ENCODE measurements around the gene SRPK2. TPM values are rescaled to one million over a fixed set of nuclear protein-coding genes. Genes with fewer than 3 reads are reported as not detected.

SRPK2 gene
- total RNA-seq, 1 experiment from 2014 or later = 58.2 TPM

GRCh38 chr7:105245398-105246114 lies 143.2 kb downstream of the SRPK2 start:
- POLR2A ChIA-PET = interaction anchor here (0.7 kb wide), 1 partner anchor 22 kb away, joined by 4 read pairs; no protein-coding TSS in a partner anchor
- no peak for DNase-seq (ENCODE audit: low read depth, low spot score)
- no peaks in the 10 kb centered on the region for H3K36me3 ChIP-seq (ENCODE audit: control insufficient read depth, insufficient read depth, low read length)
- no peak overlapping the region for H3K27ac ChIP-seq (ENCODE audit: low read length)
- no peaks in the 10 kb centered on the region for H3K9me3 ChIP-seq (ENCODE audit: control insufficient read depth, insufficient read depth, low read depth, low read length)
- peaks cover 11% of the 10 kb centered on the region; the same call in 1 of the 2 replicates for H3K4me1 ChIP-seq (ENCODE audit: control insufficient read depth, insufficient read depth, low read length)
- intact Hi-C loops (cut with micrococcal nuclease; ENCODE audit: unreplicated experiment) = no loop called here
- in situ Hi-C loops (cut with HindIII; ENCODE audit: low pct_unique_long_range_greater_than_20kb, low sequenced_read_pairs) = no loop called here
- no peak for ATAC-seq
- no TSS peak for BruUV-seq (replicated peaks)
- no peak overlapping the region for H3K4me3 ChIP-seq (ENCODE audit: low read depth in 2 of 2, low read length in 2 of 2)
- CTCF ChIA-PET = no interaction called here
- TF ChIP-seq TCF7L2 (IDR thresholded peaks at IDR 0.05; ENCODE audit: low read depth, low read length) (no peak), SIN3A (IDR thresholded peaks at IDR 0.05; ENCODE audit: borderline replicate concordance, insufficient read depth, low read depth, low read length) (no peak), POLR2AphosphoS5 (IDR thresholded peaks at IDR 0.05; ENCODE audit: low read depth, low read length) (no peak)
- TF ChIP-seq, protein P1, sequence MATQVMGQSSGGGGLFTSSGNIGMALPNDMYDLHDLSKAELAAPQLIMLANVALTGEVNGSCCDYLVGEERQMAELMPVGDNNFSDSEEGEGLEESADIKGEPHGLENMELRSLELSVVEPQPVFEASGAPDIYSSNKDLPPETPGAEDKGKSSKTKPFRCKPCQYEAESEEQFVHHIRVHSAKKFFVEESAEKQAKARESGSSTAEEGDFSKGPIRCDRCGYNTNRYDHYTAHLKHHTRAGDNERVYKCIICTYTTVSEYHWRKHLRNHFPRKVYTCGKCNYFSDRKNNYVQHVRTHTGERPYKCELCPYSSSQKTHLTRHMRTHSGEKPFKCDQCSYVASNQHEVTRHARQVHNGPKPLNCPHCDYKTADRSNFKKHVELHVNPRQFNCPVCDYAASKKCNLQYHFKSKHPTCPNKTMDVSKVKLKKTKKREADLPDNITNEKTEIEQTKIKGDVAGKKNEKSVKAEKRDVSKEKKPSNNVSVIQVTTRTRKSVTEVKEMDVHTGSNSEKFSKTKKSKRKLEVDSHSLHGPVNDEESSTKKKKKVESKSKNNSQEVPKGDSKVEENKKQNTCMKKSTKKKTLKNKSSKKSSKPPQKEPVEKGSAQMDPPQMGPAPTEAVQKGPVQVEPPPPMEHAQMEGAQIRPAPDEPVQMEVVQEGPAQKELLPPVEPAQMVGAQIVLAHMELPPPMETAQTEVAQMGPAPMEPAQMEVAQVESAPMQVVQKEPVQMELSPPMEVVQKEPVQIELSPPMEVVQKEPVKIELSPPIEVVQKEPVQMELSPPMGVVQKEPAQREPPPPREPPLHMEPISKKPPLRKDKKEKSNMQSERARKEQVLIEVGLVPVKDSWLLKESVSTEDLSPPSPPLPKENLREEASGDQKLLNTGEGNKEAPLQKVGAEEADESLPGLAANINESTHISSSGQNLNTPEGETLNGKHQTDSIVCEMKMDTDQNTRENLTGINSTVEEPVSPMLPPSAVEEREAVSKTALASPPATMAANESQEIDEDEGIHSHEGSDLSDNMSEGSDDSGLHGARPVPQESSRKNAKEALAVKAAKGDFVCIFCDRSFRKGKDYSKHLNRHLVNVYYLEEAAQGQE (IDR thresholded peaks at IDR 0.05; ENCODE audit: insufficient read depth in 1 of 2, low read depth in 2 of 2, low read length in 1 of 2) = no peak
- TF ChIP-seq, protein P2, sequence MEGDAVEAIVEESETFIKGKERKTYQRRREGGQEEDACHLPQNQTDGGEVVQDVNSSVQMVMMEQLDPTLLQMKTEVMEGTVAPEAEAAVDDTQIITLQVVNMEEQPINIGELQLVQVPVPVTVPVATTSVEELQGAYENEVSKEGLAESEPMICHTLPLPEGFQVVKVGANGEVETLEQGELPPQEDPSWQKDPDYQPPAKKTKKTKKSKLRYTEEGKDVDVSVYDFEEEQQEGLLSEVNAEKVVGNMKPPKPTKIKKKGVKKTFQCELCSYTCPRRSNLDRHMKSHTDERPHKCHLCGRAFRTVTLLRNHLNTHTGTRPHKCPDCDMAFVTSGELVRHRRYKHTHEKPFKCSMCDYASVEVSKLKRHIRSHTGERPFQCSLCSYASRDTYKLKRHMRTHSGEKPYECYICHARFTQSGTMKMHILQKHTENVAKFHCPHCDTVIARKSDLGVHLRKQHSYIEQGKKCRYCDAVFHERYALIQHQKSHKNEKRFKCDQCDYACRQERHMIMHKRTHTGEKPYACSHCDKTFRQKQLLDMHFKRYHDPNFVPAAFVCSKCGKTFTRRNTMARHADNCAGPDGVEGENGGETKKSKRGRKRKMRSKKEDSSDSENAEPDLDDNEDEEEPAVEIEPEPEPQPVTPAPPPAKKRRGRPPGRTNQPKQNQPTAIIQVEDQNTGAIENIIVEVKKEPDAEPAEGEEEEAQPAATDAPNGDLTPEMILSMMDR (IDR thresholded peaks at IDR 0.05) = no peak
- no peaks in the 10 kb centered on the region for H3K27me3 ChIP-seq (ENCODE audit: control insufficient read depth, insufficient read depth, low read length)

DNA sequence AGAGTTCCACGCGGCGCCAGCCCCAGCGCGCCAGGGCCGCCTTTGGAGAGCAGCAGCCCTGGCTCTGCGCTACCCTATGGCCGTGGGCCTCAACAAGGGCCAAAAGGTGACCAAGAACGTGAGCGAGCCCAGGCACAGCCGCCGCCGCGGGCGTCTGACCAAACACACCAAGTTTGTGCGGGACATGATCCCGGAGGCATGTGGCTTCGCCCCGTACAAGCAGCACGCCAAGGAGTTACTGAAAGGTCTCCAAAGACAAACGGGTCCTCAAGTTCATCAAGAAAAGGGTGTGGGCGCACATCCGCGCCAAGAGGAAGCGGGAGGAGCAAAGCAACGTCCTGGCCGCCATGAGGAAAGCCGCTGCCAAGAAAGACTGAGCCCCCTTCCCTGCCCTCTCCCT lies 144.1 kb downstream of the SRPK2 start:
- DNase-seq (ENCODE audit: low read depth, low spot score) = no peak
- ATAC-seq = no peak
- intact Hi-C loops (cut with micrococcal nuclease; ENCODE audit: unreplicated experiment) = no loop called here
- POLR2A ChIA-PET = no interaction called here
- CTCF ChIA-PET = no interaction called here
- BruUV-seq (replicated peaks) = no TSS peak
- TF ChIP-seq, protein P1 (IDR thresholded peaks at IDR 0.05; ENCODE audit: insufficient read depth in 1 of 2, low read depth in 2 of 2, low read length in 1 of 2) = no peak
- no peak for TF ChIP-seq POLR2AphosphoS5 (IDR thresholded peaks at IDR 0.05; ENCODE audit: low read depth, low read length)
- TF ChIP-seq SIN3A (IDR thresholded peaks at IDR 0.05; ENCODE audit: borderline replicate concordance, insufficient read depth, low read depth, low read length) = no peak
- TF ChIP-seq TCF7L2 (IDR thresholded peaks at IDR 0.05; ENCODE audit: low read depth, low read length) = no peak
- TF ChIP-seq, protein P2 (IDR thresholded peaks at IDR 0.05) = no peak
- no peaks in the 10 kb centered on the region for H3K36me3 ChIP-seq (ENCODE audit: control insufficient read depth, insufficient read depth, low read length)
- H3K9me3 ChIP-seq (ENCODE audit: control insufficient read depth, insufficient read depth, low read depth, low read length) = no peaks in the 10 kb centered on the region
- peaks cover 11% of the 10 kb centered on the region; the same call in 1 of the 2 replicates for H3K4me1 ChIP-seq (ENCODE audit: control insufficient read depth, insufficient read depth, low read length)
- no peaks in the 10 kb centered on the region for H3K27me3 ChIP-seq (ENCODE audit: control insufficient read depth, insufficient read depth, low read length)
- no peak overlapping the region for H3K4me3 ChIP-seq (ENCODE audit: low read depth in 2 of 2, low read length in 2 of 2)
- in situ Hi-C loops (cut with HindIII; ENCODE audit: low pct_unique_long_range_greater_than_20kb, low sequenced_read_pairs) = no loop called here
- H3K27ac ChIP-seq (ENCODE audit: low read length) = no peak overlapping the region
